HL-60/S4 (cell line): ENCODE measurements around the gene PAQR9.

Source experiments
- in situ Hi-C: fragments of 300-500 bp; cut with MboI; formaldehyde crosslinking; loops from 2 replicates; pipeline ENCODE4 v1.14.3; 2022; ENCODE audit warnings: low sequenced_read_pairs

PAQR9 gene

GRCh38 chr3:142952272-142953193 is 10.9 kb downstream of the PAQR9 start:
- in situ Hi-C loops: no loop called here

- in situ Hi-C loops: no loop called here
Measured at GRCh38 chr3:142951794-142952193, 11.7 kb downstream of the PAQR9 start.

- in situ Hi-C loops: no loop called here
Measured at GRCh38 chr3:142950972-142951371, 12.5 kb downstream of the PAQR9 start.

- in situ Hi-C loops: no loop called here
Measured at GRCh38 chr3:142947799-142948575, 15.5 kb downstream of the PAQR9 start.

GRCh38 chr3:142947352-142947751 is 16.1 kb downstream of the PAQR9 start:
- in situ Hi-C loops: no loop called here

- in situ Hi-C loops: no loop called here
Measured at GRCh38 chr3:142946861-142947260, 16.6 kb downstream of the PAQR9 start.

GRCh38 chr3:142945023-142945422 is 18.5 kb downstream of the PAQR9 start:
- in situ Hi-C loops: no loop called here

- in situ Hi-C loops: no loop called here
Measured at GRCh38 chr3:142944342-142944741, 19.1 kb downstream of the PAQR9 start.

GRCh38 chr3:142943870-142944269 is 19.6 kb downstream of the PAQR9 start:
- in situ Hi-C loops: no loop called here

- in situ Hi-C loops: no loop called here
Measured at GRCh38 chr3:142943349-142943748, 20.1 kb downstream of the PAQR9 start.

- in situ Hi-C loops: no loop called here
Measured at GRCh38 chr3:142941373-142942123, 21.9 kb downstream of the PAQR9 start.

- in situ Hi-C loops: no loop called here
Measured at GRCh38 chr3:142940472-142940871, 23.0 kb downstream of the PAQR9 start.

- in situ Hi-C loops: no loop called here
Measured at GRCh38 chr3:142940000-142940399, 23.5 kb downstream of the PAQR9 start.

- in situ Hi-C loops: no loop called here
Measured at GRCh38 chr3:142935963-142936362, 27.5 kb downstream of the PAQR9 start.

- in situ Hi-C loops: no loop called here
Measured at GRCh38 chr3:142934887-142935269, 28.6 kb downstream of the PAQR9 start.

GRCh38 chr3:142934128-142934886 is 29.2 kb downstream of the PAQR9 start:
- in situ Hi-C loops: no loop called here

GRCh38 chr3:142931222-142931621 is 32.3 kb downstream of the PAQR9 start:
- in situ Hi-C loops: no loop called here

GRCh38 chr3:142930463-142930862 is 33.0 kb downstream of the PAQR9 start:
- in situ Hi-C loops: no loop called here

GRCh38 chr3:142929890-142930289 is 33.6 kb downstream of the PAQR9 start:
- in situ Hi-C loops: no loop called here

GRCh38 chr3:142929109-142929508 is 34.4 kb downstream of the PAQR9 start:
- in situ Hi-C loops: no loop called here
